Transverse colon (tissue), 3 donors: ENCODE measurements around the gene CAND2.

ENCODE experiments used
- EP300 ChIP-seq: sonication (generic); formaldehyde crosslinking; IDR thresholded peaks from one replicate; pipeline ENCODE4 v1.6.1; 2017; ENCODE audit warnings: antibody characterized with exemption, low read depth
- TF ChIP-seq, protein P1 (sequence below), 5 experiments: fragments of 200-600 bp in 3 of 5; fragments of 450-650 bp in 2 of 5; sonication (generic) in 3 of 5; IDR thresholded peaks; 1 replicate in 2 of 5; 2 replicates in 3 of 5; pipeline ENCODE4 v1.5.1; 2016 to 2017; ENCODE audit warnings: antibody characterized with exemption in 5 of 5, inconsistent platforms in 3 of 5, mild to moderate bottlenecking in 2 of 5, moderate library complexity in 1 of 5

DNA sequence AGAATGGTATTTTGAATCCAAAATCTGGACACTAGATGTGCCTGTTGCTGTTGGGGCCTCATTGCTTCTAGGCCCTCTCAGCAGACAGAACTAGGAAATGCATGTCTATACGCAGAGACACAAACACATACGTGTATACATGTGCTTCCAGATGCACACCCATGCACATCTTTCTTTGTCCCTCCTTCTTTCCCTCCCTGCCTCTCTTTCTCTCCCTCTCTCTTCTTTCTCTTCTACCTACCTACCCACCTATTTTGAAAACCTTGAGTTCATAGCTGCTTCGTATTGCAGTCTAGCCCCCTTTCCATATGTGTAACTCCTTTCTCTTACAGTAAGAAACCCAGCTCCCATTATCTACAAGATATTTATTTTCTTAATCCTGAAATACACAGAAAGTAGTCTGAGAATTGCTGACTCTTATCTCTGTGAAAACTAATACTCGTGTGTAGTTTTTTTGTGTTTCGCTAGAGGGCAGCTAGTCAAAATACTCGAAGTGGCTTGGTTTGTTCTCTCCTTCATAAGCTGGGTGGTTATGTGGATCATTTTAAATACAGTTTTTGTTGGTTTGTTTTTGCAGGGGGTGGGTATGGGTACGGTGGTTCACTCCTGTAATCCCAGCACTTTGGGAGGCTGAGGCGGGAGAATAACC, 26.4 kb downstream of the CAND2 start:
- TF ChIP-seq, protein P1, sequence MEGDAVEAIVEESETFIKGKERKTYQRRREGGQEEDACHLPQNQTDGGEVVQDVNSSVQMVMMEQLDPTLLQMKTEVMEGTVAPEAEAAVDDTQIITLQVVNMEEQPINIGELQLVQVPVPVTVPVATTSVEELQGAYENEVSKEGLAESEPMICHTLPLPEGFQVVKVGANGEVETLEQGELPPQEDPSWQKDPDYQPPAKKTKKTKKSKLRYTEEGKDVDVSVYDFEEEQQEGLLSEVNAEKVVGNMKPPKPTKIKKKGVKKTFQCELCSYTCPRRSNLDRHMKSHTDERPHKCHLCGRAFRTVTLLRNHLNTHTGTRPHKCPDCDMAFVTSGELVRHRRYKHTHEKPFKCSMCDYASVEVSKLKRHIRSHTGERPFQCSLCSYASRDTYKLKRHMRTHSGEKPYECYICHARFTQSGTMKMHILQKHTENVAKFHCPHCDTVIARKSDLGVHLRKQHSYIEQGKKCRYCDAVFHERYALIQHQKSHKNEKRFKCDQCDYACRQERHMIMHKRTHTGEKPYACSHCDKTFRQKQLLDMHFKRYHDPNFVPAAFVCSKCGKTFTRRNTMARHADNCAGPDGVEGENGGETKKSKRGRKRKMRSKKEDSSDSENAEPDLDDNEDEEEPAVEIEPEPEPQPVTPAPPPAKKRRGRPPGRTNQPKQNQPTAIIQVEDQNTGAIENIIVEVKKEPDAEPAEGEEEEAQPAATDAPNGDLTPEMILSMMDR (IDR thresholded peaks at IDR 0.05), result peak in 2 of 5 experiments; percentile 7 to 23
- no peak for TF ChIP-seq EP300
